ENCODE measurements around the gene CBY1. TPM values are rescaled to one million over a fixed set of nuclear protein-coding genes. Genes with fewer than 3 reads are reported as not detected.
A peak's percentile ranks its signal among the peaks of the same experiment; 100 is the strongest.

Gene CBY1
- total RNA-seq, 2 experiments from 2014 or later = 4.6 to 7.6 TPM

DNA sequence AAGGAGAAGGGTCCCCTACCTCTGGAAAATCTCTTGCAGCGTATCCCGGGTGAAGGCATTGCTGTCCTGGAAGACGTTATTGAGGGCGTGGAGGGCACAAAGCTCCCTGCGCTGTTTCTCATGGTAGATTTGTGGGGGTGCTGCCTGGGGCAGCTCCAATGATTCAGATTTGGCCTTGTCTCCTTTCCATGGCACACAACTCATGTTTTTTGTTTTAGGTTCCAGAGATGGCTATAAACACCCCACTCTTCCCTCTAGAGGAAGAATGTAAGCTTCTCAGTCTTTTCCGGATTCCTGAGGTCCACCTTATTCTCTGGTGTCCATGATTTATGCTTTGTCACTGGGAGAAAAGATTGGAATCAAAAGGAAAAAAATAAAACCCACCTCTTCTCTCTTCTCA is 43.3 kb downstream of the CBY1 start:
- Histone ChIP-seq H3K4me1 (ENCODE audit: insufficient read depth, low read length) (peaks cover 59% of the 10 kb centered on the region), H3K9me3 (ENCODE audit: control insufficient read depth in 1 of 2, insufficient read depth in 1 of 2, low read length in 2 of 2) (no peaks in the 10 kb centered on the region), H3K27me3 (ENCODE audit: control insufficient read depth in 1 of 2, insufficient read depth in 2 of 2, low read length in 2 of 2) (no peaks in the 10 kb centered on the region), H3K36me3 (ENCODE audit: insufficient read depth, low read length) (peaks cover 7% of the 10 kb centered on the region), H3K4me3 (ENCODE audit: low read length) (peak overlapping the region; percentile 58), H3K27ac (ENCODE audit: low read depth in 1 of 2, low read length in 2 of 2) (peak overlapping the region; percentile 70 to 98)
- H3K4me1 Mint-ChIP-seq (ENCODE audit: low read depth) = peaks cover 63% of the 10 kb centered on the region
- no peaks in the 10 kb centered on the region for H3K9me3 Mint-ChIP-seq
- intact Hi-C loops (cut with DNase I, micrococcal nuclease) = loop anchor here (1.0 to 10.0 kb wide), 6 partner anchors 17 to 382 kb away; partner anchors contain the start of genes CBY1 (in 1 of the 2), CSNK1E (in 1 of the 2), DMC1 (in 1 of the 2) and FAM227A (in 1 of the 2)
- peaks cover 5% of the 10 kb centered on the region for H3K27me3 Mint-ChIP-seq
- ATAC-seq (ENCODE audit: poor library complexity) (no peak), DNase-seq (peak in 2 of 14 experiments; percentile 22 to 32)
- H3K36me3 Mint-ChIP-seq (ENCODE audit: low read depth) = peaks cover 54% of the 10 kb centered on the region
- POLR2A ChIA-PET = interaction anchor here (0.6 to 4.9 kb wide), 12 partner anchors 8 to 301 kb away, joined by 3 to 66 read pairs (median 4); partner anchors contain the start of genes CBY1, DDX17 and TOMM22
- CTCF ChIA-PET = interaction anchor here (1.1 to 6.3 kb wide), 2 partner anchors 17 to 54 kb away, joined by 3 to 58 read pairs; partner anchors contain the start of gene TOMM22
- peak overlapping the region; percentile 100 for H3K27ac Mint-ChIP-seq
- TF ChIP-seq, protein P1, sequence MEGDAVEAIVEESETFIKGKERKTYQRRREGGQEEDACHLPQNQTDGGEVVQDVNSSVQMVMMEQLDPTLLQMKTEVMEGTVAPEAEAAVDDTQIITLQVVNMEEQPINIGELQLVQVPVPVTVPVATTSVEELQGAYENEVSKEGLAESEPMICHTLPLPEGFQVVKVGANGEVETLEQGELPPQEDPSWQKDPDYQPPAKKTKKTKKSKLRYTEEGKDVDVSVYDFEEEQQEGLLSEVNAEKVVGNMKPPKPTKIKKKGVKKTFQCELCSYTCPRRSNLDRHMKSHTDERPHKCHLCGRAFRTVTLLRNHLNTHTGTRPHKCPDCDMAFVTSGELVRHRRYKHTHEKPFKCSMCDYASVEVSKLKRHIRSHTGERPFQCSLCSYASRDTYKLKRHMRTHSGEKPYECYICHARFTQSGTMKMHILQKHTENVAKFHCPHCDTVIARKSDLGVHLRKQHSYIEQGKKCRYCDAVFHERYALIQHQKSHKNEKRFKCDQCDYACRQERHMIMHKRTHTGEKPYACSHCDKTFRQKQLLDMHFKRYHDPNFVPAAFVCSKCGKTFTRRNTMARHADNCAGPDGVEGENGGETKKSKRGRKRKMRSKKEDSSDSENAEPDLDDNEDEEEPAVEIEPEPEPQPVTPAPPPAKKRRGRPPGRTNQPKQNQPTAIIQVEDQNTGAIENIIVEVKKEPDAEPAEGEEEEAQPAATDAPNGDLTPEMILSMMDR (IDR thresholded peaks at IDR 0.05) = no peak
- peak overlapping the region; percentile 95 for H3K4me3 Mint-ChIP-seq

DNA sequence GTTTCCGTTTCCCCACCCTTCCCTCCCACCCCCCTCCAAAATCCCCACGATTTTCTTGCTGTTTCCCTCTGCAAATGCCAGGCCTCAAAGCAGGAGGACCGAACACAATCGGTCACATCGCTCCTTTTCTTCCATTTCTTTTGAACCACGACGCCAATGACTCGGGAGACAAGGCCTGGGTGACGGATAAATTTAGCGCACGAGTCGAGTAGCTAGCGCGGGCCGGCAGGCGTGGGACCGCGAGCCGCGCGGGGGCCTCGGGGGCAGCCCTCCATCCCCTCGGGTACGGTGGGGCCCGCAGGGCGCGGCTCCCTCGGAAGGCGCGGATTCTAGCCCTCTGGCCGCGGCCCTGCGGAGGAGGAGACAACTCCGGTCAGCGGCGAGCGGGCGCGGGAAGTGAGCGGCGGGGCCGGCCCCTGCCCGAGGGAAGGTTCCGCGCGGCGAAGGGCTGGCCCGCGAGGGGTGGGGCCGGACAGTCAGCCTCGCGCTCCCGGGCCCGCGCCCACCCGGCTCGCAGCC is 43.9 kb downstream of the CBY1 start:
- Mint-ChIP-seq H3K9me3 (no peaks in the 10 kb centered on the region), H3K4me3 (peak overlapping the region; percentile 95), H3K27ac (peak overlapping the region; percentile 100), H3K4me1 (ENCODE audit: low read depth) (peaks cover 63% of the 10 kb centered on the region), H3K27me3 (peaks cover 5% of the 10 kb centered on the region), H3K36me3 (ENCODE audit: low read depth) (peaks cover 53% of the 10 kb centered on the region)
- Histone ChIP-seq H3K9me3 (ENCODE audit: control insufficient read depth in 1 of 2, insufficient read depth in 1 of 2, low read length in 2 of 2) (no peaks in the 10 kb centered on the region), H3K36me3 (ENCODE audit: insufficient read depth, low read length) (peaks cover 2% of the 10 kb centered on the region), H3K4me1 (ENCODE audit: insufficient read depth, low read length) (peaks cover 63% of the 10 kb centered on the region), H3K27ac (ENCODE audit: low read depth in 1 of 2, low read length in 2 of 2) (peak overlapping the region; percentile 70 to 98), H3K4me3 (ENCODE audit: low read length) (peak overlapping the region; percentile 58), H3K27me3 (ENCODE audit: control insufficient read depth in 1 of 2, insufficient read depth in 2 of 2, low read length in 2 of 2) (no peaks in the 10 kb centered on the region)
- CTCF ChIA-PET = interaction anchor here (1.1 to 6.3 kb wide), 2 partner anchors 18 to 54 kb away, joined by 3 to 58 read pairs; partner anchors contain the start of gene TOMM22
- TF ChIP-seq, protein P1 (IDR thresholded peaks at IDR 0.05) = no peak
- intact Hi-C loops (cut with DNase I, micrococcal nuclease) = loop anchor here (1.0 to 5.0 kb wide), 5 partner anchors 18 to 383 kb away; partner anchors contain the start of genes CBY1 (in 1 of the 2), CSNK1E (in 1 of the 2), DMC1 (in 1 of the 2) and FAM227A (in 1 of the 2)
- POLR2A ChIA-PET = interaction anchor here (0.6 to 4.9 kb wide), 10 partner anchors 9 to 302 kb away, joined by 3 to 66 read pairs (median 4); partner anchors contain the start of genes CBY1, DDX17 and TOMM22
- ATAC-seq (ENCODE audit: poor library complexity) = no peak
- peak in 2 of 14 experiments; percentile 33 to 65 for DNase-seq

DNA sequence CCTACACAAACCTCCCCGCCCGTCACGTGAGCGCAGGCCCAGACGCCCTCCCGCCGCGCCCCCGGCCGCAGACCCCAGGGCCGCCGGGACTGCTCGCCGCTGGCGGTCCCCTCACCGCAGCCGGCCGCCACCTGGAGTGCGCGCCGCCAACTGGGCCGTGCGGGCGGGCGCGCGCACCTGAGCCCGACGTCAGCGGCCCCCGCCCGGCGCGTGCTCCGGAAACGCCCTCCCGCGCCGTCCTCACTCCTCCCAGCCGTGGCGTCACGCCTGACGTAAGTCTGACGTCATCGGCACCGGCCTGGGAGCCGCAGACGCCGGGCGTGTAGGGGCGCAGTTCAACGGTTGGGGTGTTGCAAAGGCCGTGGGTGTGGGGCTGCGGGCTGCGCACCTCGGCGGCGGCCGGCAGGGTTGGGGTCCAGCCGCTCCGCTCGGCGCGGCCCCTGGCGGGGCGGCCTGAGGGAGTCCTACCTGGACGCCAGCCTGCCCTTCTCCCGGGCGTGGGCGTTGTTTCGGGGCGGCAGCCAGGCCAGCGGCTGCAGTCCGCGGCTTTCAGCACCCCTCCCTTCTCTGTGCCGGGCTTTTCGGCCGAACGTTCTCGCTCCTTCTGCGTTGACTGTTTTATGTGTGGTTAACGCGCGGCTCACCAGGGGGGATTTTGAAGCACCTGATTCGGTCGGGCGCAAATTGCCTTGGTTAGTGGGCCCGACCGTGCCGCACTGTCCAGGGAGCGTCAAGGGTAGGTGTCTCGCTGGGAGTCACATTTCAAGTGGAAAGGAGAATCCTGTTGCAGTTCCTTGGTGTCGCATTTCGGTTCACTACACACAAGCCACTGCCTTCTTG is 44.6 kb downstream of the CBY1 start, which contains the start of gene JOSD1:
JOSD1 (minus strand) TSS at position 155 of the 840 bp plus-strand sequence. CDS start 956 bp downstream, outside the sequence.
- H3K36me3 Mint-ChIP-seq (ENCODE audit: low read depth) = peaks cover 57% of the 10 kb centered on the region
- TF ChIP-seq, protein P1 (IDR thresholded peaks at IDR 0.05) = no peak
- Histone ChIP-seq H3K9me3 (ENCODE audit: control insufficient read depth in 1 of 2, insufficient read depth in 1 of 2, low read length in 2 of 2) (no peaks in the 10 kb centered on the region), H3K4me3 (ENCODE audit: low read length) (peak within 1 kb of the TSS; percentile 94), H3K4me1 (ENCODE audit: insufficient read depth, low read length) (peaks cover 60% of the 10 kb centered on the region), H3K36me3 (ENCODE audit: insufficient read depth, low read length) (peaks cover 2% of the 10 kb centered on the region), H3K27me3 (ENCODE audit: control insufficient read depth in 1 of 2, insufficient read depth in 2 of 2, low read length in 2 of 2) (no peaks in the 10 kb centered on the region), H3K27ac (ENCODE audit: low read depth in 1 of 2, low read length in 2 of 2) (peak within 1 kb of the TSS; percentile 97 to 98)
- peaks cover 68% of the 10 kb centered on the region for H3K4me1 Mint-ChIP-seq (ENCODE audit: low read depth)
- peak within 1 kb of the TSS; percentile 100 for H3K27ac Mint-ChIP-seq
- peaks cover 5% of the 10 kb centered on the region for H3K27me3 Mint-ChIP-seq
- H3K9me3 Mint-ChIP-seq = no peaks in the 10 kb centered on the region
- intact Hi-C loops (cut with DNase I, micrococcal nuclease) = loop anchor here (1.0 to 5.0 kb wide), 6 partner anchors 18 to 384 kb away; partner anchors contain the start of genes CBY1 (in 1 of the 2), CSNK1E (in 1 of the 2), DDX17 (in 1 of the 2) and DMC1 (in 1 of the 2)
- DNase-seq (peak; percentile 95 to 100 (median 98)), ATAC-seq (ENCODE audit: poor library complexity) (peak; percentile 28)
- peak within 1 kb of the TSS; percentile 100 for H3K4me3 Mint-ChIP-seq
- ChIA-PET POLR2A (interaction anchor here (1.2 to 4.9 kb wide), 6 partner anchors 9 to 130 kb away, joined by 3 to 66 read pairs (median 4); partner anchors contain the start of genes CBY1 and TOMM22), CTCF (interaction anchor here (1.2 to 6.3 kb wide), 2 partner anchors 18 to 19 kb away, joined by 3 to 58 read pairs; partner anchors contain the start of gene TOMM22)

Measured in CD4-positive, alpha-beta T cell (primary cell).